ENCODE results near the gene GNAQ. TPM values are rescaled to one million over a fixed set of nuclear protein-coding genes. Genes with fewer than 3 reads are reported as not detected.

GNAQ gene
- total and polyA plus RNA-seq, 4 donors, result 24.6 to 86.2 (median 51.4) TPM

- no peak for TF ChIP-seq CTCF (IDR thresholded peaks at IDR 0.05; ENCODE audit: control extremely low read depth, extremely low read depth)
- Histone ChIP-seq H3K4me1 (ENCODE audit: control insufficient read depth in 5 of 5, insufficient read depth in 5 of 5, low read length in 5 of 5) (peaks cover 0 to 10% (median 5%) of the 10 kb centered on the region in 5 donors), H3K9ac (ENCODE audit: insufficient read depth in 1 of 2, low read length in 2 of 2) (no peak overlapping the region), H3K36me3 (ENCODE audit: control insufficient read depth in 4 of 4, insufficient read depth in 4 of 4, low read length in 4 of 4) (peaks cover 0 to 8% (median 2%) of the 10 kb centered on the region in 4 donors), H3K9me3 (ENCODE audit: control insufficient read depth in 4 of 4, insufficient read depth in 3 of 4, low read length in 3 of 4) (no peaks in the 10 kb centered on the region), H3K4me3 (no peak overlapping the region), H3K27me3 (ENCODE audit: control insufficient read depth in 3 of 3, insufficient read depth in 3 of 3, low read length in 2 of 3) (no peaks in the 10 kb centered on the region), H3K27ac (ENCODE audit: low read depth in 1 of 2, low read length in 1 of 2) (peak overlapping the region in 1 of 2 donors; percentile 47)
- ATAC-seq (ENCODE audit: insufficient read depth, low FRiP score) (no peak), DNase-seq (peak in 1 of 3 donors; percentile 20)
- WGBS, 2 donors, result 47 to 56% methylated on average over 4 of the region's 4 CpGs
Observed at GRCh38 chr9:77916410-77916819, 115.2 kb downstream of the GNAQ start.

- H3K36me3 ChIP-seq (ENCODE audit: control insufficient read depth in 4 of 4, insufficient read depth in 4 of 4, low read length in 4 of 4), result peaks cover 0 to 4% (median under 1%) of the 10 kb centered on the region in 4 donors
- ATAC-seq (ENCODE audit: insufficient read depth, low FRiP score), result no peak
- WGBS, 2 donors, result 94 to 98% methylated on average over 2 of the region's 2 CpGs
- peaks cover 0 to 10% (median 5%) of the 10 kb centered on the region in 5 donors for H3K4me1 ChIP-seq (ENCODE audit: control insufficient read depth in 5 of 5, insufficient read depth in 5 of 5, low read length in 5 of 5)
- H3K9me3 ChIP-seq (ENCODE audit: control insufficient read depth in 4 of 4, insufficient read depth in 3 of 4, low read length in 3 of 4), result no peaks in the 10 kb centered on the region
- TF ChIP-seq CTCF (IDR thresholded peaks at IDR 0.05; ENCODE audit: control extremely low read depth, extremely low read depth), result no peak
- H3K9ac ChIP-seq (ENCODE audit: insufficient read depth in 1 of 2, low read length in 2 of 2), result no peak overlapping the region
- no peaks in the 10 kb centered on the region for H3K27me3 ChIP-seq (ENCODE audit: control insufficient read depth in 3 of 3, insufficient read depth in 3 of 3, low read length in 2 of 3)
- no peak overlapping the region for H3K4me3 ChIP-seq
- no peak for DNase-seq
- no peak overlapping the region for H3K27ac ChIP-seq (ENCODE audit: low read depth in 1 of 2, low read length in 1 of 2)
Observed at GRCh38 chr9:77915744-77916143, 115.9 kb downstream of the GNAQ start.

- ATAC-seq (ENCODE audit: insufficient read depth, low FRiP score) (no peak), DNase-seq (no peak)
- WGBS, 2 donors, result 44 to 73% methylated on average over 3 of the region's 3 CpGs
- Histone ChIP-seq H3K27me3 (ENCODE audit: control insufficient read depth in 3 of 3, insufficient read depth in 3 of 3, low read length in 2 of 3) (no peaks in the 10 kb centered on the region), H3K4me1 (ENCODE audit: control insufficient read depth in 5 of 5, insufficient read depth in 5 of 5, low read length in 5 of 5) (peaks cover 0 to 12% (median 5%) of the 10 kb centered on the region in 5 donors), H3K9ac (ENCODE audit: insufficient read depth in 1 of 2, low read length in 2 of 2) (no peak overlapping the region), H3K36me3 (ENCODE audit: control insufficient read depth in 4 of 4, insufficient read depth in 4 of 4, low read length in 4 of 4) (peaks cover 0 to 4% (median 0%) of the 10 kb centered on the region in 4 donors), H3K9me3 (ENCODE audit: control insufficient read depth in 4 of 4, insufficient read depth in 3 of 4, low read length in 3 of 4) (no peaks in the 10 kb centered on the region), H3K4me3 (no peak overlapping the region), H3K27ac (ENCODE audit: low read depth in 1 of 2, low read length in 1 of 2) (no peak overlapping the region)
- TF ChIP-seq CTCF (IDR thresholded peaks at IDR 0.05; ENCODE audit: control extremely low read depth, extremely low read depth), result no peak
Observed at GRCh38 chr9:77912895-77913693, 118.5 kb downstream of the GNAQ start.
